Breast epithelium (tissue), 4 donors: ENCODE results near the gene TOLLIP. TPM values are rescaled to one million over a fixed set of nuclear protein-coding genes. Genes with fewer than 3 reads are reported as not detected.

Source experiments
- DNase-seq, 2 donors: peaks; one replicate each; pipeline ENCODE4 v3.0.0-alpha.2; 2019; ENCODE audit warnings: low spot score in 2 of 2
- H3K27ac ChIP-seq, 2 donors: fragments of 200-600 bp; sonication (generic) in 1 of 2; one replicate each; pipeline ENCODE4 v1.5.1; 2016 to 2019; ENCODE audit warnings: mild to moderate bottlenecking in 1 of 2
- H3K27me3 ChIP-seq, 2 donors: fragments of 200-600 bp; sonication (generic) in 1 of 2; one replicate each; pipeline versions ENCODE4 v1.5.1 to v1.6.0; 2017 to 2019; ENCODE audit warnings: control low read depth in 1 of 2, mild to moderate bottlenecking in 1 of 2
- H3K36me3 ChIP-seq: fragments of 200-600 bp; one replicate; pipeline ENCODE4 v1.5.1; 2019
- H3K4me1 ChIP-seq, 2 donors: fragments of 200-600 bp; sonication (generic); one replicate each; pipeline ENCODE4 v1.5.1; 2016 to 2019; ENCODE audit warnings: control low read depth in 1 of 2
- H3K4me3 ChIP-seq, 3 donors: fragments of 200-600 bp; sonication (generic); 1 replicate in 2 of 3; 2 replicates in 1 of 3; pipeline ENCODE4 v1.5.1; 2016 to 2019; ENCODE audit warnings: mild to moderate bottlenecking in 3 of 3, moderate library complexity in 2 of 3
- H3K9me3 ChIP-seq, 2 donors: fragments of 200-600 bp; sonication (generic) in 1 of 2; one replicate each; pipeline ENCODE4 v1.5.1; 2016 to 2019; ENCODE audit warnings: control low read depth in 1 of 2
- POLR2A ChIP-seq: fragments of 450-650 bp; IDR thresholded peaks from one replicate; pipeline ENCODE4 v1.6.1; 2016; ENCODE audit warnings: antibody characterized with exemption, mild to moderate bottlenecking, moderate library complexity
- POLR2AphosphoS5 ChIP-seq, 3 donors: sonication (generic); formaldehyde crosslinking; IDR thresholded peaks; one replicate each; pipeline ENCODE4 v1.6.1; 2017; ENCODE audit warnings: antibody characterized with exemption in 3 of 3
- intact Hi-C: fragments of 100-400 bp; cut with DNase I; formaldehyde crosslinking; loops from one replicate; pipeline ENCODE4 v1.15.1; 2023; ENCODE audit warnings: low total_unique reads
- total RNA-seq, 3 donors: library from RNA; depleted of rRNA; stranded (reverse); fragments of >200 nt; gene quantifications; one replicate each; pipeline ENCODE4 v1.1.0, GENCODE V29; 2016
- TF ChIP-seq, protein P1 (sequence below), 3 donors: fragments of 450-650 bp; IDR thresholded peaks; one replicate each; pipeline ENCODE4 v1.5.1; 2016 to 2017; ENCODE audit warnings: antibody characterized with exemption in 3 of 3, mild to moderate bottlenecking in 3 of 3, moderate library complexity in 3 of 3

The TOLLIP gene
- total RNA-seq, 3 donors from 2014 or later, result 32.8 to 47.2 (median 41.0) TPM

DNA sequence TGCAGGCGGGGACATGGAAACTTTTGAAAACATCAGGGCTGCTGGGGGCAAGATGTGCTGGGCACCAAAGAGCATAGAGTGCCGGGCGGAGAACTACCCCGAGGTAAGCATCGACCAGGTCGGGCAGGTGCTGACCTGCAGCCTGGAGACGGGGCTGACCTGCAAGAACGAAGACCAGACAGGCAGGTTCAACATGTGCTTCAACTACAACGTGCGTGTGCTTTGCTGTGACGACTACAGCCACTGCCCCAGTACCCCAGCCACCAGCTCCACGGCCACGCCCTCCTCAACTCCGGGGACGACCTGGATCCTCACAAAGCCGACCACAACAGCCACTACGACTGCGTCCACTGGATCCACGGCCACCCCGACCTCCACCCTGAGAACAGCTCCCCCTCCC is 67.1 kb downstream of the TOLLIP start:
- no peaks in the 10 kb centered on the region for H3K4me1 ChIP-seq
- no peak overlapping the region for H3K27ac ChIP-seq
- H3K36me3 ChIP-seq, result no peaks in the 10 kb centered on the region
- intact Hi-C loops, result no loop called here
- no peaks in the 10 kb centered on the region for H3K27me3 ChIP-seq
- no peak overlapping the region for H3K4me3 ChIP-seq
- DNase-seq, result no peak
- TF ChIP-seq POLR2A (no peak), POLR2AphosphoS5 (IDR thresholded peaks at IDR 0.05) (no peak)
- TF ChIP-seq, protein P1, sequence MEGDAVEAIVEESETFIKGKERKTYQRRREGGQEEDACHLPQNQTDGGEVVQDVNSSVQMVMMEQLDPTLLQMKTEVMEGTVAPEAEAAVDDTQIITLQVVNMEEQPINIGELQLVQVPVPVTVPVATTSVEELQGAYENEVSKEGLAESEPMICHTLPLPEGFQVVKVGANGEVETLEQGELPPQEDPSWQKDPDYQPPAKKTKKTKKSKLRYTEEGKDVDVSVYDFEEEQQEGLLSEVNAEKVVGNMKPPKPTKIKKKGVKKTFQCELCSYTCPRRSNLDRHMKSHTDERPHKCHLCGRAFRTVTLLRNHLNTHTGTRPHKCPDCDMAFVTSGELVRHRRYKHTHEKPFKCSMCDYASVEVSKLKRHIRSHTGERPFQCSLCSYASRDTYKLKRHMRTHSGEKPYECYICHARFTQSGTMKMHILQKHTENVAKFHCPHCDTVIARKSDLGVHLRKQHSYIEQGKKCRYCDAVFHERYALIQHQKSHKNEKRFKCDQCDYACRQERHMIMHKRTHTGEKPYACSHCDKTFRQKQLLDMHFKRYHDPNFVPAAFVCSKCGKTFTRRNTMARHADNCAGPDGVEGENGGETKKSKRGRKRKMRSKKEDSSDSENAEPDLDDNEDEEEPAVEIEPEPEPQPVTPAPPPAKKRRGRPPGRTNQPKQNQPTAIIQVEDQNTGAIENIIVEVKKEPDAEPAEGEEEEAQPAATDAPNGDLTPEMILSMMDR (IDR thresholded peaks at IDR 0.05), result no peak
- H3K9me3 ChIP-seq, result peaks cover 0 to 3% of the 10 kb centered on the region in 2 donors

DNA sequence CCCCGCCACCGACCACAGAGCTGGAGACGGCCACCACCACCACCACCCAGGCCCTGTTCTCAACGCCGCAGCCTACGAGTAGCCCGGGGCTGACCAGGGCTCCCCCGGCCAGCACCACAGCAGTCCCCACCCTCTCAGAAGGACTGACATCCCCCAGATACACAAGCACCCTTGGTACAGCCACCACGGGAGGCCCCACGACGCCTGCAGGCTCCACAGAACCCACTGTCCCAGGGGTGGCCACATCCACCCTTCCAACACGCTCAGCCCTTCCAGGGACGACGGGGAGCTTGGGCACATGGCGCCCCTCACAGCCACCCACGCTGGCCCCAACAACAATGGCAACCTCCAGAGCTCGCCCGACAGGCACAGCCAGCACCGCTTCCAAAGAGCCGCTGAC is 67.7 kb downstream of the TOLLIP start:
- no peaks in the 10 kb centered on the region for H3K36me3 ChIP-seq
- intact Hi-C loops, result no loop called here
- TF ChIP-seq POLR2AphosphoS5 (IDR thresholded peaks at IDR 0.05) (no peak), POLR2A (no peak)
- TF ChIP-seq, protein P1 (IDR thresholded peaks at IDR 0.05), result no peak
- peaks cover 0 to 3% of the 10 kb centered on the region in 2 donors for H3K9me3 ChIP-seq
- no peaks in the 10 kb centered on the region for H3K27me3 ChIP-seq
- H3K4me3 ChIP-seq, result no peak overlapping the region
- H3K4me1 ChIP-seq, result no peaks in the 10 kb centered on the region
- no peak overlapping the region for H3K27ac ChIP-seq
- no peak for DNase-seq

DNA sequence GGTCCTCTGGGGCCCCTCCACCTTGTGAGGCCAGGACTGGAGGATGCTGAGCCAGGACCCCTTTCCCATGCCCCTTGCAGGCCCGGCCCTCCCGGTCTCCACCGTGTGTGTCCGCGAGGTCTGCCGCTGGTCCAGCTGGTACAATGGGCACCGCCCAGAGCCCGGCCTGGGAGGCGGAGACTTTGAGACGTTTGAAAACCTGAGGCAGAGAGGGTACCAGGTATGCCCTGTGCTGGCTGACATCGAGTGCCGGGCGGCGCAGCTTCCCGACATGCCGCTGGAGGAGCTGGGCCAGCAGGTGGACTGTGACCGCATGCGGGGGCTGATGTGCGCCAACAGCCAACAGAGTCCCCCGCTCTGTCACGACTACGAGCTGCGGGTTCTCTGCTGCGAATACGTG is 68.7 kb downstream of the TOLLIP start:
- Histone ChIP-seq H3K4me3 (no peak overlapping the region), H3K27ac (no peak overlapping the region), H3K9me3 (peaks cover 0 to 3% of the 10 kb centered on the region in 2 donors), H3K4me1 (no peaks in the 10 kb centered on the region), H3K27me3 (no peaks in the 10 kb centered on the region), H3K36me3 (no peaks in the 10 kb centered on the region)
- TF ChIP-seq POLR2A (no peak), POLR2AphosphoS5 (IDR thresholded peaks at IDR 0.05) (no peak)
- TF ChIP-seq, protein P1 (IDR thresholded peaks at IDR 0.05), result no peak
- no peak for DNase-seq
- intact Hi-C loops, result no loop called here

DNA sequence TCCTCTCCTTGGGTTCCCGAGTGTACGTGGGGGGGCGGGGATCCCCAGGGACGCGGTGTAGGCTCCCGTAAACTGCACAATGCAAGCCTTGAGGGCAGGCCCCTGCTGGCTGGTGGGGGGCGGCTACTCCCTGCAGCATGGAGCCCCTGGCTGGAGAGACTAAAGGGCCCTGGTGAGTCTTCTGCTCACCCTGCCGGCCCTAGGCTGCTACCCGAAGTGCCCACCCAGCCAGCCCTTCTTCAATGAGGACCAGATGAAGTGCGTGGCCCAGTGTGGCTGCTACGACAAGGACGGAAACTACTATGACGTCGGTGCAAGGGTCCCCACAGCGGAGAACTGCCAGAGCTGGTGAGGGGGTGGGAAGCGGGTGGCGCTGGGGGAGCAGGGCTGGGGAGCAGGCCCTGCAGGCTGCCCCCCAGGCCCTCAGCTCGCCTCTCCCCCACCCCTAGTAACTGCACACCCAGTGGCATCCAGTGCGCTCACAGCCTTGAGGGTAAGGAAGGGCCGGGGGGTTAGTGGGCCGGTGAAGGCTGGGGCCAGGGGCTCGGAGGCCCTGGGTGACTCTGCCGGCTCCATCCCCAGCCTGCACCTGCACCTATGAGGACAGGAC is 69.7 kb downstream of the TOLLIP start:
- Histone ChIP-seq H3K4me3 (no peak overlapping the region), H3K27ac (no peak overlapping the region), H3K27me3 (no peaks in the 10 kb centered on the region), H3K9me3 (peaks cover 0 to 3% of the 10 kb centered on the region in 2 donors), H3K4me1 (no peaks in the 10 kb centered on the region), H3K36me3 (no peaks in the 10 kb centered on the region)
- intact Hi-C loops, result no loop called here
- no peak for TF ChIP-seq POLR2A
- no peak for TF ChIP-seq POLR2AphosphoS5 (IDR thresholded peaks at IDR 0.05)
- TF ChIP-seq, protein P1 (IDR thresholded peaks at IDR 0.05), result no peak
- no peak for DNase-seq

- TF ChIP-seq POLR2AphosphoS5 (IDR thresholded peaks at IDR 0.05) (no peak), POLR2A (no peak)
- TF ChIP-seq, protein P1 (IDR thresholded peaks at IDR 0.05), result no peak
- intact Hi-C loops, result no loop called here
These were observed 70.5 kb downstream of the TOLLIP start for GRCh38 chr11:1238767-1239595.

More at GRCh38 chr11:1238767-1239595, 70.5 kb downstream of the TOLLIP start:
- peak in 1 of 2 donors; percentile 70 for DNase-seq
- H3K27me3 ChIP-seq, result no peaks in the 10 kb centered on the region
- peaks cover 0 to 3% of the 10 kb centered on the region in 2 donors for H3K9me3 ChIP-seq
- H3K4me1 ChIP-seq, result no peaks in the 10 kb centered on the region
- no peaks in the 10 kb centered on the region for H3K36me3 ChIP-seq
- H3K27ac ChIP-seq, result no peak overlapping the region
- no peak overlapping the region for H3K4me3 ChIP-seq
